Measurements from ENCODE around the gene CAMK2D.

Gene CAMK2D

DNA sequence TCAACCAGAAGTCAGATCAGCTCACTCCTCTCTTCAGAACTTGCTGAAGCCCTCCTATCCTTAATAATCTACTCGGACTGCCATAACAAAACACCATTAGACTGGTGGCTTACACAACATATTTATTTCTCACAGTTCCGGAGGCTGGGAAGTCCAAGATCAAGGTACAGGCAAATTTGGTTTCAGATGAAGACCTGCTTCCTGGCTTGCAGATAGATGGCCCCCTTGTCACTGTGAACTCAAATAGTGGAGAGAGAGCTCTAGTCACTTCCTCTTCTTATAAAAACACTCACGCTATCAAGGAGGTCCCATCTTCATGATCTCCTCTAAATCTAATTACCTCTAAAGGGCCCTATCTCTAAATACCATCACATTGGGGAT lies 125.1 kb downstream of the CAMK2D start:
- Histone ChIP-seq H3K9me3 (ENCODE audit: severe bottlenecking) (no peaks in the 10 kb centered on the region), H3K4me3 (ENCODE audit: low read depth, low read length) (no peak overlapping the region), H3K36me3 (no peaks in the 10 kb centered on the region), H3K27ac (no peak overlapping the region), H3K27me3 (ENCODE audit: insufficient read depth, low read depth, severe bottlenecking) (no peaks in the 10 kb centered on the region)
- TF ChIP-seq, protein P1, sequence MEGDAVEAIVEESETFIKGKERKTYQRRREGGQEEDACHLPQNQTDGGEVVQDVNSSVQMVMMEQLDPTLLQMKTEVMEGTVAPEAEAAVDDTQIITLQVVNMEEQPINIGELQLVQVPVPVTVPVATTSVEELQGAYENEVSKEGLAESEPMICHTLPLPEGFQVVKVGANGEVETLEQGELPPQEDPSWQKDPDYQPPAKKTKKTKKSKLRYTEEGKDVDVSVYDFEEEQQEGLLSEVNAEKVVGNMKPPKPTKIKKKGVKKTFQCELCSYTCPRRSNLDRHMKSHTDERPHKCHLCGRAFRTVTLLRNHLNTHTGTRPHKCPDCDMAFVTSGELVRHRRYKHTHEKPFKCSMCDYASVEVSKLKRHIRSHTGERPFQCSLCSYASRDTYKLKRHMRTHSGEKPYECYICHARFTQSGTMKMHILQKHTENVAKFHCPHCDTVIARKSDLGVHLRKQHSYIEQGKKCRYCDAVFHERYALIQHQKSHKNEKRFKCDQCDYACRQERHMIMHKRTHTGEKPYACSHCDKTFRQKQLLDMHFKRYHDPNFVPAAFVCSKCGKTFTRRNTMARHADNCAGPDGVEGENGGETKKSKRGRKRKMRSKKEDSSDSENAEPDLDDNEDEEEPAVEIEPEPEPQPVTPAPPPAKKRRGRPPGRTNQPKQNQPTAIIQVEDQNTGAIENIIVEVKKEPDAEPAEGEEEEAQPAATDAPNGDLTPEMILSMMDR (IDR thresholded peaks at IDR 0.05; ENCODE audit: low read depth, low read length): peak; percentile 6; the same call in 1 of the 2 replicates
- DNase-seq: no peak

DNA sequence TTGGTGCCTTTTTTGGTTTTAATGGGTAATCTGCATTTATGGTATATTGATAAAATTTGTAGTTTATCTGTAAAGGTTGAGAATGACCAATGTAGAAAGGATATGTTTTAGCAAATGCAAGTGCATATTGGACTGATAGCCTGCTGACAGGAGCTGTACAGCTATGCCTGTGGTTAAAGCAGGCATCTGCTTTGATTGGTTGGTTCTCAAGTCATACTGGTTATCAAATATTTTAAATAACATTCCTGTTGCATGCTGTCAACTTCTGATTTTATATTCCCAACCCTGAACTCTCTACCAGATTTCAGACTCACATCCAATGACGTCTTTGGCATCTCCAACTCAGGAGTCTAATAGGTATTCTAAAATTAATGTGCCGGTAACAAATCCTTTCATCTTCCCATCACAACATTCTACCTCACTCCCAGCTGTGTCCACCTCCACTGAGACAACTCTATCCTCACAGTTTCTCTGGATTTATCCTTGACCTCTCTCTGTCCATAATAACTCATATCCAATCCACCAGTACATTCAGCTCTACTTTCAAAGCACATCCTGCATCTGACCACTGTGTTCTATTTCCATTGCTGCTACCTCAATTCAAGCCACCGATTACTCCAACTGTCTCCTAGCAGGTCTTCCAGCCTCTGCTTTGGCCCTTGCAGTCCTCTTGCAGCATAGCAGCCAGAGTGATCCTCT lies 125.7 kb downstream of the CAMK2D start:
- H3K9me3 ChIP-seq (ENCODE audit: severe bottlenecking): no peaks in the 10 kb centered on the region
- H3K4me3 ChIP-seq (ENCODE audit: low read depth, low read length): no peak overlapping the region
- H3K27ac ChIP-seq: no peak overlapping the region
- TF ChIP-seq, protein P1 (IDR thresholded peaks at IDR 0.05; ENCODE audit: low read depth, low read length): no peak
- no peaks in the 10 kb centered on the region for H3K27me3 ChIP-seq (ENCODE audit: insufficient read depth, low read depth, severe bottlenecking)
- no peaks in the 10 kb centered on the region for H3K36me3 ChIP-seq
- no peak for DNase-seq

DNA sequence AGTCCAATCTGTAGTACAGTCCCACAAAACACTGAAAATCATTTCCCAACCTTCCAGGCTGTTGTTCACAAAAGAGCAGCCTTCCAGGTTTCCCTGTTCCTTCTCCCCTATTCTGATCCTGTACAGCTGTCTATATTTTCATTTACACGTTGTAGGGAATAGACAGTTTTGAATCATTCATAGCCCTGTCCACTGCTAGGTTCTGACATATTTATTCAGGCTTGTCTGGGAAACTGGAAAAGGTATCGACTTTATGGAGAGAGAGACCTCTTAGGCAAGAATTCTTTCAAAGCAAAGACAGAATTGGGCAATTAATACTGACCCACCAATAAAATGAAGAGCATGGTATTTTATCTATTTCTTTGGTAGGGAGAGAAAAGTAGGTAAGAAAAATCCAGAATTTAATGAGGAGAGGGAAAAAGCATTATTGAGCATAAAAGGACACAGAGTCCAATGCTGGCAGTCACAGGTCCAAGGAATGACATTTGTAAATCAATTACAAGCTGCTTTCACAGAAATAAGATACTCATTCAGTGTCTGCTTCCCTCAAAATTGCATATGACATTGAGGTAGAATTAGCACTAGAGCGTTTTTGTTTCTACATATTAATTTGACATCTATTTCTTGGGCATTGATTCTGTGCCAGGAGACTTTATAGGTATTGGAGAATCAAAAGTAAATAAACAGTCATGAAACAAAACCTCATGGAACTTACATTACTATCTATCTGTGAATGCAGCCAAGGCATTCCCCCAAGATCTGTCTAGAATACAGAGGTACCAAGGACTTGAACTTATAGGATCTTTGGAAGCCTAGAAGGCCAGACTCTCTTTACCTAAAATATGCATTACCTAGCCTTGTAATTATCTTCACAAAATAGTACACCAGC lies 127.2 kb downstream of the CAMK2D start:
- no peak overlapping the region for H3K27ac ChIP-seq
- DNase-seq: no peak

DNA sequence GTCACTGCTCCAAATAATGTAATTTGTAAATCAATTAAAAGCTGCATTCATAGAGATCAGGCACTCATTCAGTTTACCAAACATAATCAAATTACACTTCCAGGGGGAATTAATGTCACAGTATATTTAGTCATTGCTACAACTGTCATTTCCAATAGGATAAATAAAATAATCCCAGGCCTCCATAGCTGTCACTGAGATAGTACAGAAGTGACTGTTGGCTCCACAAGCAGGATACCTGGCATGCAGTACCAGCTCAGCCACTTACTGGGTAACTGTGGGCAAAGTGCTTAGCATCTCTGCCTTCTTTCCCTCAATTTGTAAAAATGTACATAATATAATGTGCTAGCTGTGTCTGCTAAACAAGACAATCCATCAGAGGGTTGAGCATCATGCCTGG lies 128.1 kb downstream of the CAMK2D start:
- Histone ChIP-seq H3K27me3 (ENCODE audit: insufficient read depth, low read depth, severe bottlenecking) (no peaks in the 10 kb centered on the region), H3K9me3 (ENCODE audit: severe bottlenecking) (no peaks in the 10 kb centered on the region), H3K36me3 (no peaks in the 10 kb centered on the region), H3K4me3 (ENCODE audit: low read depth, low read length) (no peak overlapping the region), H3K27ac (no peak overlapping the region)
- TF ChIP-seq, protein P1 (IDR thresholded peaks at IDR 0.05; ENCODE audit: low read depth, low read length): no peak
- no peak for DNase-seq

More for the DNA sequence above, 127.2 kb downstream of the CAMK2D start:
- no peak overlapping the region for H3K4me3 ChIP-seq (ENCODE audit: low read depth, low read length)
- H3K9me3 ChIP-seq (ENCODE audit: severe bottlenecking): no peaks in the 10 kb centered on the region
- H3K27me3 ChIP-seq (ENCODE audit: insufficient read depth, low read depth, severe bottlenecking): no peaks in the 10 kb centered on the region
- no peaks in the 10 kb centered on the region for H3K36me3 ChIP-seq
- TF ChIP-seq, protein P1 (IDR thresholded peaks at IDR 0.05; ENCODE audit: low read depth, low read length): no peak

DNA sequence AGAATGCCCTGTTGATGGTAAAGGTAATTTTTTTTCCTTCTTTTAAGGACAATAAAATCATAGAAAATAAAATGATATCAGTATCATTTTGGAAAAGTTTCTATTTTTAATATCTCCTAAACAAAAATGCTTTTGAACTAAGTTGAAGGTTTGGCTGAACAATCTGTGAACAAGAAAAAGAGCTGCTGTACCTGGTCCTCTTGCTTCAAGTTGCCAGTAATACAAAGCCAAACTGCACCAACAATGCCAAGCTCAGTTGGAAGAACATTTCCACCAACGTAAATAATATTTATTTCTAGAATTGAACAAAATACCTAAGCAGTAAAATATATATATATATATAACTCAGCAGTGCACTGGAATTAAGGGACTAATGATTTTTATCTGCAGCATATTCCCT lies 132.8 kb downstream of the CAMK2D start:
- TF ChIP-seq, protein P1 (IDR thresholded peaks at IDR 0.05; ENCODE audit: low read depth, low read length): no peak
- Histone ChIP-seq H3K36me3 (no peaks in the 10 kb centered on the region), H3K4me3 (ENCODE audit: low read depth, low read length) (no peak overlapping the region), H3K9me3 (ENCODE audit: severe bottlenecking) (no peaks in the 10 kb centered on the region), H3K27me3 (ENCODE audit: insufficient read depth, low read depth, severe bottlenecking) (no peaks in the 10 kb centered on the region), H3K27ac (no peak overlapping the region)
- DNase-seq: no peak

All from WERI-Rb-1 (cell line).